ENCODE data around the gene MAST2.
"Not testable (repeated sequence)": the region's sequence is repeated elsewhere in the genome, so short reads cannot be mapped to it uniquely, and the experiment has no call there.

The MAST2 gene

DNA sequence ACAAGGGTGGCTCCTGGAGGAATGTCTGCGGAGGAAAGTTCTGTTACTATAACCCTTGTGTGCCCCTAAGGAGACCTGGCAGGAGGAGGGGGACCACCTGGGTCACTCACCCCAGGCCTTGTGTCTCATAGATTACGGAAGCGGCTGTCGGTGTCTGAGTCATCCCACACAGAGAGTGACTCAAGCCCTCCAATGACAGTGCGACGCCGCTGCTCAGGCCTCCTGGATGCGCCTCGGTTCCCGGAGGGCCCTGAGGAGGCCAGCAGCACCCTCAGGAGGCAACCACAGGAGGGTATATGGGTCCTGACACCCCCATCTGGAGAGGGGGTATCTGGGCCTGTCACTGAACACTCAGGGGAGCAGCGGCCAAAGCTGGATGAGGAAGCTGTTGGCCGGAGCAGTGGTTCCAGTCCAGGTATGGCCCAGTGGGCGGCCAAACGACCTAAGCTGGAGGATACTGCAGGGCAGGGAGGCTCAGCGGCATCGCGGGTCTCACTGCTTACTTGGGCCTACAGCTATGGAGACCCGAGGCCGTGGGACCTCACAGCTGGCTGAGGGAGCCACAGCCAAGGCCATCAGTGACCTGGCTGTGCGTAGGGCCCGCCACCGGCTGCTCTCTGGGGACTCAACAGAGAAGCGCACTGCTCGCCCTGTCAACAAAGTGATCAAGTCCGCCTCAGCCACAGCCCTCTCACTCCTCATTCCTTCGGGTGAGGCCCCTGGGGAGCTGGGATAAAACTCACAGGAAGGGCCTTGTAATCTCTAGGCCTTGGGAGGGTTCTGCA lies 227.7 kb downstream of the MAST2 start:
- DNase-seq = no peak

DNA sequence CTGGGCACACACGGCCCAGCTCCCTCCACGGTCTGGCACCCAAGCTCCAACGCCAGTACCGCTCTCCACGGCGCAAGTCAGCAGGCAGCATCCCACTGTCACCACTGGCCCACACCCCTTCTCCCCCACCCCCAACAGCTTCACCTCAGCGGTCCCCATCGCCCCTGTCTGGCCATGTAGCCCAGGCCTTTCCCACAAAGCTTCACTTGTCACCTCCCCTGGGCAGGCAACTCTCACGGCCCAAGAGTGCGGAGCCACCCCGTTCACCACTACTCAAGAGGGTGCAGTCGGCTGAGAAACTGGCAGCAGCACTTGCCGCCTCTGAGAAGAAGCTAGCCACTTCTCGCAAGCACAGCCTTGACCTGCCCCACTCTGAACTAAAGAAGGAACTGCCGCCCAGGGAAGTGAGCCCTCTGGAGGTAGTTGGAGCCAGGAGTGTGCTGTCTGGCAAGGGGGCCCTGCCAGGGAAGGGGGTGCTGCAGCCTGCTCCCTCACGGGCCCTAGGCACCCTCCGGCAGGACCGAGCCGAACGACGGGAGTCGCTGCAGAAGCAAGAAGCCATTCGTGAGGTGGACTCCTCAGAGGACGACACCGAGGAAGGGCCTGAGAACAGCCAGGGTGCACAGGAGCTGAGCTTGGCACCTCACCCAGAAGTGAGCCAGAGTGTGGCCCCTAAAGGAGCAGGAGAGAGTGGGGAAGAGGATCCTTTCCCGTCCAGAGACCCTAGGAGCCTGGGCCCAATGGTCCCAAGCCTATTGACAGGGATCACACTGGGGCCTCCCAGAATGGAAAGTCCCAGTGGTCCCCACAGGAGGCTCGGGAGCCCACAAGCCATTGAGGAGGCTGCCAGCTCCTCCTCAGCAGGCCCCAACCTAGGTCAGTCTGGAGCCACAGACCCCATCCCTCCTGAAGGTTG lies 231.4 kb downstream of the MAST2 start:
- DNase-seq = no peak

DNA sequence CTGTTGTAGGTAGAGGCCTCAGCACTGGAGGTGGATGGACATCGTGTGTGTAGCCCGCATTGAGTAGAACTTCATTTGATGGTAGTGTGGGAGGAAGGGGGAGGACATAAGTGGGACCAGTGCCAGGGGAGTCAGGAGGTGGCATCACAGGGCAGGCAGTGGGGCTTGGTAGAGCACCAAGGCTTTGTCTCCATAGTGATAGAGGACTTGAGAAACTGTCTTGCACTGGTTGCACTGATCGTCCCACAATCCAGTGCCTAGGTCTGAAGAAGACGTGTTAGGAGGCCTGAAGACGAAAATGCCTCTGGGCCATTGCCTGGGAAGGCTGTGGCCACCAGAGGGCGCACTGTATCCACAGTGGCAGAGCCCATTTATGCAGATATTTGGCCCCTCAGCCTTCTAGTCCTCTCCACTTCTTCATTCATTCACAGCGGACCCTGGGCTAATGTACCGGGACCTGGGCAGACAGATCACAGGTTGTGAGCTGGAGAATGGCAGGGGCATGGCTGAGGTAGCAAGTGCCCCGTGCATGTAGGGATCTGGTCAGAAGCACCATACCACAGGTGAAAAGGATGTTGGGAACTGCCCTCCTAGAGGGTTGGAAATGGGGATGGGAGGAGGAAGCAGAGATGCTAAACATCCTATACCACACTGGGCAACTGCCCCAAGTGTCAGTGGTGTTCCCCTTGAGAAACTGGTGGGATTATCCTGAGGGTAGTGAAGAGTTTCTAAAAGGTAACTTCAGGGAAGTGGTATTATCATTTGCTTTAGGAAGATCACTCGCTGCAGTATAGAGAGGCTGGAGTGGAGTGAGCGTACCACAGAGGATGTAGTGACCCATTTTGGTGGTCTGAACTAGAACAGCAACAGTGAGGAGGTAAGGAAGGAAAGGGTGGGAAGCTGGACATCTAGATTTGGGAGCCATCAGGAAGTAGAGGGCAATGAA lies 233.8 kb downstream of the MAST2 start:
- peak; percentile 41 for DNase-seq

DNA sequence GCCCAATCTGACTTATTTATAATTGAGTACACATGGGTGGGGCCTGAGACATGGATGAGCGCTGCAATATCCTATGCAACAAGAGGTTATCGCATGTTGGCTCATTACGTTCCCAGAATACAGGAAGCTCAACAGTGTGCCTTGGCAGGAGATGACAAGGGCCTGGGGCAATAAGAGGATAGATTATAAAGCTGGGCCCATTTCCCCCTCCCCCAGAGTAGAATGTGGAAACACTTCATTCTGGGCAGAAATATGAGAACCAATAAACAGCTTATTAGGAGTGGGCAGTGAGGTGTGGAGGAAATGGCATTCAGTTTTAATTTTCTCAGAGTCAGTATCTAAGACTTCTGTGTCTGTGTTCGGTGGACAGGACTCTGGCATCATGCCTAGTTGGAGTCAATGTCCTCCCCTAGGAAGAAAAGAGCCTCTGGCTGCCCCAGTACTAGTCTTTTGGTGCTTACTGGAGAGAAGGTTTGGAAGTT lies 236.2 kb downstream of the MAST2 start:
- no peak for DNase-seq

DNA sequence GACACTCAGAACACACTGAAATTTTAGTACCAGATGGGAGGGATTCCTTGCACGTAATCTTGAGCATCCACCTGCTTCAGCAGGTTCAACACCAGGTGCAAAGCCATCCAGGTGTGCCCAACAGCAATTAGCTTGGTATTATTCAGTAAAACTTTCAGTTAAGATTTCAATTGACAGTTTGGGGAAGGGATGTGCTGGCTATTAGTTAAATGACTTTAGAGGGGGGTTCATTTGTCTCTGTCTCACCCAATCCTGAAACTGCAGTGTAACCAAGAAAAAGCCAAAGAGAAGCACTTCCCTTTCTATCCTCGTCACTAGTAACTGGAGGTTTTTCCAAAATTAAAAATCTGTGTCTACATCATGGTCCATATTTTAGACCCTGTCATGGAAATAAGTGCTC lies 238.1 kb downstream of the MAST2 start:
- DNase-seq = no peak

DNA sequence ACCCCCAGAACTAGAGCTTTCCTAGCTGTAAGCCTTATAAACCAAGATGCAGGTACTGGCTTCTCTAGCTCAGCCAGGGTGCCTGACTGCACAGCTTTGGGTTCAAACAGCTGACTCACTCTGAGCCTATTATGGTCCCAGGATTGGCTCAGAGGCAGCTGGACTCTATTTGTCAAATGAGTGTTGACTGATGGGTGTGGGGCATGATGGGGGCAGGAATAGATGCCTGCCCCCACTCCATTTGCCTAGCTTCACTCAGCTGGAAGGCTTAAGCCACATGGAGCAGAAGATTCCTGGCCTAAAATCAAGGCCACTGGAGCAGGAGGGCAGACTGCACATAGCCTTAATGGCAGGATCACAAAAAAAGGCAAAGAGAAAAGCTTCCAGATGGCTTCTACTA lies 238.6 kb downstream of the MAST2 start:
- no peak for DNase-seq

DNA sequence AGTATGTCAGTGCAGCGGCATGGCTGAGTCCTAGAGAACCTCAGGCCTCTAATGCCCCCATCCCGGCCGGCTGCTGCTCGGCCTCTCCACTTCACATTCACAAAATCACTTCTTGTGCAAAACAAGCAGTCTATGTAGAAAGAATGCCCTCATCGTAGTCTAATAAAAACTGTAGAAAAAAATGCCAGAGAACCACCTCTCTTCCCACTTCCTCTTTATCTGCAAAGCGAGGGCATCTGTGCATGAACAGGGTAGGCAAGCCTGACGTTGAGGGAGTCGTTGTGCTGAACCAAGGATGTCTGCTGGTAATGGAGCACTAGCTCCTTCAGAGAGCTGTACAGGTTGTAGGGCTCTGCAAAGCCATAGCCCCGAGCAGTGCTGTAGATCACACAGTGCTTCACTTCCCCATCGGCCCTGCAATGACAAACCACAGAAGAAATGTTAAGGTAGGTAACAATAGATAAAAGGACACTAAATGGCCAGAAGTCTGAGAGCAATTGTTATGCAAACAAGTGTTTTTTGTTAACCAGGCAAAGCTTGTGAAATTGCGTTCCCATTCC lies 240.1 kb downstream of the MAST2 start:
- DNase-seq = no peak

DNA sequence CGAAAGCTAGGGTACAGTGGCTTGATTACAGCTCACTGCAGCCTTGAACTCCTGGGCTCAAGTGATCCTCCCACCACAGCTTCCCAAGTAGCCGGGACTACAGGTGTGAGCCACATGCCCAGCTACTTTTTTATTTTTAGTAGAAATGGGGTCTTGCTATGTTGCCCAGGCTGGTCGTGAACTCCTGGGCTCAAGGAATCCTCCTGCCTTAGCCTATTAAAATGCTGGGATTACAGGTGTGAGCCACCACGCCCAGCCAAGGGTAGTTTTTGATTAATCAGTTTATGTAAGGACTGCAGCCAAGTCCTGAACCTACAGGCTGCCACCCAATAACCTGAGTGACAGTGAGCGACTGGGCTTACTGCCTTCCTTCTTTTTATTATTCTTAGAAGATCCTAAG lies 240.7 kb downstream of the MAST2 start:
- no peak for DNase-seq

DNA sequence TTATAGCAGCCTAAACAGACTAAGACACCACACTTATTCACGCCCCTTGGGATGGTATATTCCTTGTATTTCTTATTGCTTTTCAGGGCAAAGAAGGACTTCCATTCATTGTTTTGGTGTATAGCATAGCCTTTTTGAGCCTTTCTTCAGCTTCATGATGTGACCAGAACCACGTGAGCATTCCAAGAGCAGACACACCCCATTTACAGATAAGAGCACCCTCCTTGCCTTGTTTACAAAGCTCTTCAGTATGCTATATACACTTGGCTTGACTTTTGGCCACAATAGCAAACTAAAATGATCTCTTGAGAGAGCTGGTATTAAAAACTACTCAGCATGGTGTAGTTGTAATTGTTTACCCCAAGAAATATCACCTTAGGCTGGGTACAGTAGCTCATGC lies 250.3 kb downstream of the MAST2 start:
- DNase-seq = no peak

DNA sequence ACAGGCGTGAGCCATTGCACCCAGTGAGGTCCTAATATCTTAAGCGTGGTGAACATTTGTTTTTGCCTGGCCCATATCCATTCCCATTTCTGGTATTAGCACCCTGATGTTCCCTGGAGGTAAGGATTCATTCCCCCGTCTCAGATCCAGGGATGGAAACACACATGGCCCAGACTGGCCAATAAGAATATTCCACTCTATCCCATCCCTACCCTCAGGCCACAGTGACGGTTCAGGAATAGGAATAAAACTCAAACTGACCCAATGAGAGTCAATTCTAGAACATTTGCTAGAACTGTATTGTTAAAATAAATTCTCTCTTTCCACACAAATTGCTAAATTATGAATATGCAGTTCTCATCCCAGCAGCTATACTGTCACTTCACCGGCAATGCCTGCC lies 252.9 kb downstream of the MAST2 start:
- DNase-seq = no peak

DNA sequence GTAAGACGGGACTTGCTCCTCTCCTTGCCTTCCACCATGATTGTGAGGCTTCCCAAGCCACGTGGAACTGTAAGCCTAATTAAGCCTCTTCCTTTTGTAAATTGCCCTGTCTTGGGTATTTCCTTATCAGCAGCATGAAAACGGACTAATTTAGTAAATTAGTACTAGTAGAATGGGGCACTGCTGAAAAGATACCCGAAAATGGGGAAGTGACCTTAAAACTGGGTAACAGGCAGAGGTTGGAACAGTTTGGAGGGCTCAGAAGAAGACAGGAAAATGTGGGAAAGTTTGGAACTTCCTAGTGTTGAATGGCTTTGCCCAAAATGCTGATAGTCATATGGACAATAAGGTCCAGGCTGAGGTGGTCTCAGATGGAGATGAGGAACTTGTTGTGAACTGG lies 253.8 kb downstream of the MAST2 start:
- DNase-seq = not testable (repeated sequence)

DNA sequence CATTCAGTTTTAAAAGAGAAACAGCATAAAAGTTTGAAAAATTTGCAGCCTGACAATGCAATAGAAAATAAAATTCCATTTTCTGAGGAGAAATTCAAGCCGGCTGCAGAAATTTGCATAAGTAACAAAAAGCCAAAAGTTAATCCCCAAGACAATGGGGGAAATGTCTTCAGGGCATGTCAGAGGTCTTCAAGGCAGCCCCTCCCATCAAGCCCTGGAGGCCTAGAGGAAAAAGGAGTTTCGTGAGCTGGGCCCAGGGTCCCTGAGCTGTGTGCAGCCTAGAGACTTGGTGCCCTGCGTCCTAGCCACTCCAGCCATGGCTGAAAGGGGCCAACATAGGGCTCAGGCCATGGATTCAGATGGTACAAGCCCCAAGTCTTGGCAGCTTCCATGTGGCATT lies 254.4 kb downstream of the MAST2 start:
- DNase-seq = no peak

DNA sequence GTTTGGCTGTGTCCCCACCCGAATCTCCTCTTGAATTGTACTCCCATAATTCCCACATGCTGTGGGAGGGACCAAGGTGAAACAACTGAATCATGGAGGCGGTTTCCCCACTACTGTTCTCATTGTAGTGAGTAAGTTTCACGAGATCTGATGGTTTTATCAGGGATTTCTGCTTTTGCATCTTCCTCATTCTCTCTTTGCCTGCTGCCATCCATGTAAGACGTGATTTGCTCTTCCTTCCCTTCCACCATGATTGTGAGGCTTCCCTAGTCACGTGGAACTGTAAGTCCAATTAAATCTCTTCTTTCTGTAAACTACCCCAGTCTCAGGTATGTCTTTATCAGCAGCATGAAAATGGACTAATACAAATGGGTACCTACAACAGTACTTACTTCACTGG lies 255.5 kb downstream of the MAST2 start:
- DNase-seq = no peak

DNA sequence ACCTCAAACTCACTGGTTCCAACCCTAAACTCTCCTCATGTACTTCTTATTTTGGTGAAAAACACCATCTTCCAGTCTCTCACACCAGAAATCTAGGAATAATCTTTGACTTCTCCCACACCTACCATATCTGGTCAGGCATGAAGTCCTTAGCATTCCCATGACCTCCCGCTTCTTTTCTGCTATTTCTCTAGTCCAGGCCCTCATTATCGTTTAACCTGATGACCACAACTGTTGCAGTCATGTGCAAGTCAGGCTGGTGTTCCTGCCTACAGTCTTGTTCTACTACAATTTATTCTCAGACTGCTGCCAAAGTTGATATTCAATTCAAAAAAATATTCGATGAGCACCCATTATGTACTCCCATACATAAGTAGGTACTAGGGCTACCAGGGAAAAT lies 257.7 kb downstream of the MAST2 start:
- DNase-seq = no peak

DNA sequence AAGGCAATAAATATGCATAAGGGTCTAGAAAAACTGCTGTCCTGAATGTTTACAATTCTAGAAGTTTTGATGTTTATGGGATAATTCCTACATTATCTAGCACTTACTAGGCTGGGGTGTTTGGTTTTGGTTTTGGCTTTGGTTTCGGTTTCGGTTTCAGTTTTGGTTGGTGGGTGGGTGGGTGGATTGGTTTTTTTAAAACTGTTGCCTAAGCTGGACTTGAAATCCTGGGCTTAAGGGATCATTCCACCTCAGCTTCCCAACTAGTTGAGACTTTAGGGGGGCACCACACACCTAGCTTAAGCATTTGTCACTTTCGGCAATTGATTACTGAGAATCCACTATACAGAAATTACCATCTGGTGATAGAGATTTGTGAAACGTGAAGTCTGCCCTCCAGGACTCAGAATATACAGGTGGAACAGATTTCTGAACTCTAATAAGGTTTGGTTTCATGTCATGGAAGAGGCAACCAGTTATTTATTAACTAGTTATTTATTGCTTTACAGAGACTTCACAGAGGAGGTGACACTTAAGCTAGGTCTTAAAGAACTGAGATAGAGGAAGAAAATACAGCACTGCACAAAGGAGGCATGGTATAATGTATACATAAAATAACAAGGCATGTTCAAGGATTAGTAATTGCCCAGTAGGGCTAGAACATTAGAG lies 259.4 kb downstream of the MAST2 start:
- no peak for DNase-seq

DNA sequence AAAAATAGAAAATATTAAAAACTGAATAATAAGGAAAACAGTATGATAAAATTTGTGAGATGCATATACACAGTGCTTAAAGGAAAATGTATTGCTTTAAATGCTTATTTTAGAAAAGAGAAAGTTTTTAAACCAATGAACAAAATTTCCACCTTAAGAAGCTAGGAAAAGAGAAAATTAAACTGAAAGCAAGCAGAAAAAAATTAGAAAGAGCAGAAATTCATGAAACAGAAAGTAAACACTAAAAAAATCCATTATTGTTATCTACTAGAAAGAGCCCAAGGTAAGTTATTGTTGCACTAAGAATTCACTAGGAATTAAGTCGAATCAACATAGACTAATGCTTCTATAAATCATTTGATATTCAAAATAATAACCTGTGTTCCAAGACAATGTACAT lies 261.3 kb downstream of the MAST2 start:
- no peak for DNase-seq

DNA sequence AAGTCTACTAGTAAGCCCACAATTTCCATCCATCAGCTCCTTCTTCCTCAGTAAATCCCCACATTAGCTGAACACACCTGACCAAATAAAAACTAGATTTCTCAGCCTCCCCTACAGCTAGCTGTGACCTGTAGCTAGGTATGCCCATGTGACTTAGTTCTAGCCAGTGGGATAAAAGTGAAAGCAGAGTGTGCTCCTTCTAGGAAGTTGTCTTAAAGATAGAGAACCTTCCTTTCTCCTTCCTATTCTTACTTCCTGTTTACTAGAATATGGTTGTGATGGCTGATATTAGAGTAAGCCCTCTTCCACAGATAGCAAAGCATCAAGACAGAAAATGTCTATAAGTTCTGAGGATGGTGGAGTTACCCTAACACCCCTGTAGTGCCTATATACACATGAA lies 262.0 kb downstream of the MAST2 start:
- DNase-seq = no peak

DNA sequence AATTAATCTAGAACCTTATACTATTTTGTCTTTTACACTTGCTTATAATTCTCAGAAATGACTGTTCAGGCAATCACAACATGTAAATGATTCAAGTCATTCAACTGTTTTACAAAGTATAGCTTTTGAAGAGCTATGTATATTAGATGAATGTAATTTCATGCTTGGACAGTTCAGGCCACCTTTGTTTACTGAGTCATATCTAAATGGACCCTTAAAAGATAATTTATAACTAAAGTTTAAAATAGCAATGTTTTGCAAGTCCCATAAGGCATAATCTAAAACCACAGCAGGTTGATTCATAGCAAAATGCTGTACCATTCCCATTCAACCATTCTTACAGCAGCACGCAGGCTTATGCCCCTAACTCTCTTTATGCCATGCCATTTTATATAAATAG lies 264.2 kb downstream of the MAST2 start:
- no peak for DNase-seq

DNA sequence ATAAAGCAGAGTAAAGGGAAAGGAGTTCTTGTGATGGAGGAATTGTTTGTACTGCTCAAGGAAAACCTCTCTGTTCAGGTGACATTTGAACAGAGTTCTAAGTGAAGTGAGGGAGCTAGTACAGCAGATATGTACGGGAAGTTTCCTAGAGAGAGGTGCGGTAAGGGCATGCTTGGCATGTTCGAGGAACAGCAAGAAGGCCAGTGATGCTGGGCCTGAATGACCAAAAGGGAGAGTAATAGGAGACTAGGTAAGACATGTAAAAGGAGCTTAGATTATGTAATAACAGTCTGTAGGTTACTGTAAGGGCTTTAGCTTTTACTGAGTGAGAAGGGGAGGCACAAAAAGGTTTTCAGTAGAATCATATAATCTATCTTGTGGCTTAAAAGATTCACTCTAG lies 265.1 kb downstream of the MAST2 start:
- no peak for DNase-seq

DNA sequence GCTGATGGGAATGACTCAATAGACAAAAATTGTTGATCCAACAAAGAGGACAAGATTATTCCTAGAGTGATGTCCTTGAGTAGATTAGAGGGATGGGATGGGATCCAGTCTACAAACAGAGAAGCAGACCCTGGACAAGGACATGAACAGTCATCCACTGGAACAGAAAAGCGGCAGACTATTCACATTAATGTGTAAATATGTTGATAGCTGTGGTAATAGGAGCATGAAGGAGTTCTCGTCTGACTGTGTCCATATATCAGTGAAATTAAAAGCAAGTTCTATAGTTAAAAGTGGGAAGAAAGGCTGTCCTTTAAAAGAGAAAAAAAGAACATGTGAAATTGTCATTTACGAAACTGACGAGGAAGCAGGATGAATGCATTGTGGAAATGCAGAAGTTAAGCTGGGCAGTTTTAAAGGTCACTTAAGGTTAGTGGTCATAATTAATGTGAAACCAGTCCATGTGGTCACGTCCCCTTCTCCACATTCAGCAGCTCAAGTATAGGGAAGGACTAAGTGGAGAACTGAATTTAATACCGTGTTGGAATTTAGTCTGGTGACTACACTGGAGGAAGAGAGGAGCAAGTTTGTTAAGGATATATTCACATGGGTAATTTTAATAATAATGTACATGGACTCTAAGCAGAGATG lies 266.9 kb downstream of the MAST2 start:
- no peak for DNase-seq

DNA sequence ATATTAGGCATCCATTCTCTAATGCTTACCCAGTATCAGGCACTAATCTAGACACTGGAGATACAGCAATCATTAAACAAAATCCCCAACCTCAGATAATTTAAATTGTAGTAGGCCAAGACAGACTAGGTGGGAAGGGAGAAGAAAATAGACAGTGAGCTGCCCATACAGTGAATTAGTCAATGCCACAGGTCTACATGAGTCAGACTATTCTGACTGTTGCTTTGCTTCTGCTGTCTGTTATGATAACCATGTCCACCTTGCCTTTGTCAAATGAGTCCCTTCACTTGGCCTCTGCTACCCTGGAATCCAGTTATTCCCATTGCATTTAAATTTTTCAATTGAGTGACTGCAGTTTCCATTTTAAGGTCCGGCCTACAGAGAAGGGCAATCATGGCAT lies 269.6 kb downstream of the MAST2 start:
- DNase-seq = no peak

DNA sequence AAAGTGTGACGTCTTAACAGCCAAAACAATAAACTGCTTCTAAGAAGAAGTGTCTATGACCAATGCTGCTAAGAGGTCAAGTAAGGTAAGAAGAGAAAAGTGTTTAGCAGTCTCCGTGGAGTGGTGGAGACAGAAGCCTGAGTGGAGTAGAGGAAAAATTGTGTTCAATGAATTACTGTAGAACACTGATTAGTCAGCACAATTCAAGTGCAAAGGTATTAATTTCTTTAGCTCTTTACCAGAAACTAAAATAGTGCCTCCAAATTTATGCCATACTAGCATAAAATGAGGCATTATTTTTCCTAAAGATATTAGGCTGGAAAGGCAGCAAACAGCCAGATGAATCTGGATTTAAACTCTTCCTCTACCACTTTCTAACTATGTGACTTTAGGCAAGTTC lies 272.9 kb downstream of the MAST2 start:
- no peak for DNase-seq

All from amniotic stem cell (primary cell).